HCT116 (cell line): ENCODE results near the gene RINT1.

ENCODE experiments used
- CEBPB ChIP-seq: IDR thresholded peaks from 2 replicates; pipeline ENCODE4 v1.6.1; 2012; ENCODE audit warnings: low read depth
- EGR1 ChIP-seq: IDR thresholded peaks from 2 replicates; pipeline ENCODE4 v1.6.1; 2012; ENCODE audit warnings: low read depth
- EZH2 ChIP-seq: fragments of 200-600 bp; sonication (generic); IDR thresholded peaks from 2 replicates; pipeline ENCODE4 v1.6.1; 2017; ENCODE audit warnings: antibody characterized with exemption, mixed run types
- EZH2phosphoT487 ChIP-seq: fragments of 200-600 bp; IDR thresholded peaks from 2 replicates; pipeline ENCODE4 v1.6.1; 2018; ENCODE audit warnings: antibody characterized with exemption, borderline replicate concordance
- POLR2A ChIP-seq: IDR thresholded peaks from 2 replicates; pipeline ENCODE4 v1.7.0; 2011; ENCODE audit warnings: borderline replicate concordance; ENCODE audit not compliant: insufficient read depth, insufficient read length; ENCODE audit errors: extremely low read depth
- POLR2AphosphoS5 ChIP-seq: IDR thresholded peaks from 2 replicates; pipeline ENCODE4 v1.6.1; 2011; ENCODE audit warnings: mild to moderate bottlenecking, low read depth, low read length, moderate library complexity
- RAD21 ChIP-seq: IDR thresholded peaks from 2 replicates; pipeline ENCODE4 v1.6.1; 2012; ENCODE audit warnings: low read depth, mild to moderate bottlenecking
- SP1 ChIP-seq: IDR thresholded peaks from 2 replicates; pipeline ENCODE4 v1.6.1; 2012; ENCODE audit warnings: low read depth
- TCF7L2 ChIP-seq: IDR thresholded peaks from 2 replicates; pipeline ENCODE4 v1.7.0; 2011; ENCODE audit warnings: borderline replicate concordance, inconsistent platforms; ENCODE audit not compliant: insufficient read depth, insufficient read length; ENCODE audit errors: extremely low read depth
- ZFX ChIP-seq: fragments of 450-650 bp; IDR thresholded peaks from 2 replicates; pipeline ENCODE4 v1.6.1; 2017
- TF ChIP-seq, protein P1 (sequence below), 3 experiments: fragments of 200-600 bp in 1 of 3; sonication (generic) in 1 of 3; IDR thresholded peaks in 2 of 3; conservative IDR thresholded peaks in 1 of 3; 2 replicates each; pipeline ENCODE4 v1.5.1; 2012 to 2017; ENCODE audit warnings: low read depth in 2 of 3, low read length in 2 of 3, antibody characterized with exemption in 1 of 3, borderline replicate concordance in 1 of 3, control low read depth in 1 of 3, mild to moderate bottlenecking in 1 of 3, mixed read lengths in 1 of 3, mixed run types in 1 of 3, moderate library complexity in 1 of 3; ENCODE audit not compliant: insufficient read depth in 1 of 3
- TF ChIP-seq, protein P2 (sequence below): IDR thresholded peaks from 2 replicates; pipeline ENCODE4 v1.6.1; 2011; ENCODE audit warnings: mild to moderate bottlenecking, low read length, moderate library complexity; ENCODE audit not compliant: insufficient replicate concordance; ENCODE audit errors: extremely low read depth
- TF ChIP-seq, protein P3 (sequence below): IDR thresholded peaks from 2 replicates; pipeline ENCODE4 v1.6.1; 2012

DNA sequence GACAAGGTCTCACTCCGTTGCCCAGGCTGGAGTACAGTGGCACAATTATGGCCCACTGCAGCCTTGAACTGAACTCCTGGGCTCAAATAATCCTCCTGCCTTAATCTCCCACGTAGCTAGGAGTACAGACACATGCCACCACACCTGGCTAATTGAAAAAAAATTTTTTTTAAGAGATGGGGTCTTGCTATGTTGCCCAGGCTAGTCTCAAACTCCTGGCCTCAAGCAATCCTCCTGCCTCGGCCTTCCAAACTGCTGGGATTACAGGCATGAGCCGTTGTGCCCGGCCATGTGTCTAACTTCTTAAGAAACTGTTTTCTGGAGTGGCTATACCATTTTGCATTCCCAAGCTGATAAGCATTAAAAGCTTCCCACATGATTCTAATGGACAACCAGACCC is 58.8 kb downstream of the RINT1 start:
- TF ChIP-seq, protein P1, sequence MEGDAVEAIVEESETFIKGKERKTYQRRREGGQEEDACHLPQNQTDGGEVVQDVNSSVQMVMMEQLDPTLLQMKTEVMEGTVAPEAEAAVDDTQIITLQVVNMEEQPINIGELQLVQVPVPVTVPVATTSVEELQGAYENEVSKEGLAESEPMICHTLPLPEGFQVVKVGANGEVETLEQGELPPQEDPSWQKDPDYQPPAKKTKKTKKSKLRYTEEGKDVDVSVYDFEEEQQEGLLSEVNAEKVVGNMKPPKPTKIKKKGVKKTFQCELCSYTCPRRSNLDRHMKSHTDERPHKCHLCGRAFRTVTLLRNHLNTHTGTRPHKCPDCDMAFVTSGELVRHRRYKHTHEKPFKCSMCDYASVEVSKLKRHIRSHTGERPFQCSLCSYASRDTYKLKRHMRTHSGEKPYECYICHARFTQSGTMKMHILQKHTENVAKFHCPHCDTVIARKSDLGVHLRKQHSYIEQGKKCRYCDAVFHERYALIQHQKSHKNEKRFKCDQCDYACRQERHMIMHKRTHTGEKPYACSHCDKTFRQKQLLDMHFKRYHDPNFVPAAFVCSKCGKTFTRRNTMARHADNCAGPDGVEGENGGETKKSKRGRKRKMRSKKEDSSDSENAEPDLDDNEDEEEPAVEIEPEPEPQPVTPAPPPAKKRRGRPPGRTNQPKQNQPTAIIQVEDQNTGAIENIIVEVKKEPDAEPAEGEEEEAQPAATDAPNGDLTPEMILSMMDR (IDR thresholded peaks at IDR 0.05 in 2 of 3, conservative IDR thresholded peaks at IDR 0.05 in 1 of 3; ENCODE audit: borderline replicate concordance in 1 of 3, insufficient read depth in 1 of 3, low read depth in 2 of 3, low read length in 2 of 3), result no peak
- no peak for TF ChIP-seq ZFX
- no peak for TF ChIP-seq RAD21
- no peak for TF ChIP-seq CEBPB
- TF ChIP-seq, protein P2, sequence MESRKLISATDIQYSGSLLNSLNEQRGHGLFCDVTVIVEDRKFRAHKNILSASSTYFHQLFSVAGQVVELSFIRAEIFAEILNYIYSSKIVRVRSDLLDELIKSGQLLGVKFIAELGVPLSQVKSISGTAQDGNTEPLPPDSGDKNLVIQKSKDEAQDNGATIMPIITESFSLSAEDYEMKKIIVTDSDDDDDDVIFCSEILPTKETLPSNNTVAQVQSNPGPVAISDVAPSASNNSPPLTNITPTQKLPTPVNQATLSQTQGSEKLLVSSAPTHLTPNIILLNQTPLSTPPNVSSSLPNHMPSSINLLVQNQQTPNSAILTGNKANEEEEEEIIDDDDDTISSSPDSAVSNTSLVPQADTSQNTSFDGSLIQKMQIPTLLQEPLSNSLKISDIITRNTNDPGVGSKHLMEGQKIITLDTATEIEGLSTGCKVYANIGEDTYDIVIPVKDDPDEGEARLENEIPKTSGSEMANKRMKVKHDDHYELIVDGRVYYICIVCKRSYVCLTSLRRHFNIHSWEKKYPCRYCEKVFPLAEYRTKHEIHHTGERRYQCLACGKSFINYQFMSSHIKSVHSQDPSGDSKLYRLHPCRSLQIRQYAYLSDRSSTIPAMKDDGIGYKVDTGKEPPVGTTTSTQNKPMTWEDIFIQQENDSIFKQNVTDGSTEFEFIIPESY, result no peak
- no peak for TF ChIP-seq TCF7L2
- no peak for TF ChIP-seq POLR2A
- TF ChIP-seq, protein P3, sequence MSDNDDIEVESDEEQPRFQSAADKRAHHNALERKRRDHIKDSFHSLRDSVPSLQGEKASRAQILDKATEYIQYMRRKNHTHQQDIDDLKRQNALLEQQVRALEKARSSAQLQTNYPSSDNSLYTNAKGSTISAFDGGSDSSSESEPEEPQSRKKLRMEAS, result no peak
- TF ChIP-seq SP1, result no peak
- TF ChIP-seq EZH2, result no peak
- TF ChIP-seq POLR2AphosphoS5, result no peak
- no peak for TF ChIP-seq EGR1
- no peak for TF ChIP-seq EZH2phosphoT487
